ENCODE measurements around the gene H6PD.

The H6PD gene

GRCh38 chr1:9302745-9303524, 68.4 kb downstream of the H6PD start:
- peak; percentile 51 for FAIRE-seq

GRCh38 chr1:9303916-9304315, 69.3 kb downstream of the H6PD start:
- no peak for FAIRE-seq

GRCh38 chr1:9305216-9305615, 70.6 kb downstream of the H6PD start:
- FAIRE-seq = no peak

GRCh38 chr1:9306006-9306405, 71.4 kb downstream of the H6PD start:
- no peak for FAIRE-seq

- FAIRE-seq = no peak
These were observed 72.7 kb downstream of the H6PD start for GRCh38 chr1:9307303-9307702.

GRCh38 chr1:9308236-9308785, 73.7 kb downstream of the H6PD start:
- FAIRE-seq = no peak

GRCh38 chr1:9309080-9309479, 74.5 kb downstream of the H6PD start:
- FAIRE-seq = no peak

GRCh38 chr1:9309991-9310390, 75.4 kb downstream of the H6PD start:
- FAIRE-seq = no peak

GRCh38 chr1:9311029-9311428, 76.5 kb downstream of the H6PD start:
- no peak for FAIRE-seq

GRCh38 chr1:9311479-9311878, 76.9 kb downstream of the H6PD start:
- FAIRE-seq = no peak

- no peak for FAIRE-seq
These were observed 77.7 kb downstream of the H6PD start for GRCh38 chr1:9312168-9312720.

GRCh38 chr1:9313576-9313975, 79.0 kb downstream of the H6PD start:
- no peak for FAIRE-seq

- no peak for FAIRE-seq
These were observed 79.5 kb downstream of the H6PD start for GRCh38 chr1:9314111-9314510.

GRCh38 chr1:9314711-9315379, 80.3 kb downstream of the H6PD start:
- FAIRE-seq = no peak

GRCh38 chr1:9315411-9316079, 81.0 kb downstream of the H6PD start:
- peak; percentile 71 for FAIRE-seq

- no peak for FAIRE-seq
These were observed 81.5 kb downstream of the H6PD start for GRCh38 chr1:9316080-9316444.

- FAIRE-seq = no peak
These were observed 81.9 kb downstream of the H6PD start for GRCh38 chr1:9316512-9316911.

- no peak for FAIRE-seq
These were observed 82.5 kb downstream of the H6PD start for GRCh38 chr1:9317072-9317471.

- no peak for FAIRE-seq
These were observed 83.2 kb downstream of the H6PD start for GRCh38 chr1:9317591-9318417.

GRCh38 chr1:9319208-9319788, 84.7 kb downstream of the H6PD start:
- no peak for FAIRE-seq

- no peak for FAIRE-seq
These were observed 85.4 kb downstream of the H6PD start for GRCh38 chr1:9319789-9320519.

Measured in endometrium (tissue), 2 donors.